ENCODE results near the gene GABBR2.

The GABBR2 gene

DNA sequence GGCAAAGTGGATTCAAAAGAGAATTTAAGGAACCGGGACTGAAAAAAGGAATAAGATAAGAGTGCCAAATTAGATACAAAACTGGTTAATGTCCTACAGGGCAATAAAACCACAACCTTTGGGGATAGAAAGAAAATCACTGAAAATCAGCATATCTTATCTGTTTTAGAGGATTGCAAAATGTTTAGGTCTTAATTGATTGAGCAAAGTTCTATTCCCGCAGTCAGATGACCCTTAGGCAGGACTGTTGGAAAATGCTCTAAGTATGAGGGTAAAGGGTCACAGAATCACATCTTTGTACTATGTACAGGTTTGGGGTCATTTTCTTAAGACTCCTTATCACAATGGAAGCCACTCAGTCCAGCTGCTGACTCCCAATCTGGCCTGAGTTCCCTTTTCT lies 129.0 kb downstream of the GABBR2 start:
- H3K4me3 ChIP-seq: no peak overlapping the region
- H3K36me3 ChIP-seq (replicated peaks): no peaks in the 10 kb centered on the region
- in situ Hi-C loops (cut with MboI; ENCODE audit: low sequenced_read_pairs): no loop called here
- H3K4me1 ChIP-seq: no peaks in the 10 kb centered on the region
- DNase-seq (ENCODE audit: low spot score in 2 of 2): no peak
- no peaks in the 10 kb centered on the region for H3K9me3 ChIP-seq
- H3K27me3 ChIP-seq (ENCODE audit: low read depth): peaks cover 6% of the 10 kb centered on the region; the same call in 1 of the 2 replicates

DNA sequence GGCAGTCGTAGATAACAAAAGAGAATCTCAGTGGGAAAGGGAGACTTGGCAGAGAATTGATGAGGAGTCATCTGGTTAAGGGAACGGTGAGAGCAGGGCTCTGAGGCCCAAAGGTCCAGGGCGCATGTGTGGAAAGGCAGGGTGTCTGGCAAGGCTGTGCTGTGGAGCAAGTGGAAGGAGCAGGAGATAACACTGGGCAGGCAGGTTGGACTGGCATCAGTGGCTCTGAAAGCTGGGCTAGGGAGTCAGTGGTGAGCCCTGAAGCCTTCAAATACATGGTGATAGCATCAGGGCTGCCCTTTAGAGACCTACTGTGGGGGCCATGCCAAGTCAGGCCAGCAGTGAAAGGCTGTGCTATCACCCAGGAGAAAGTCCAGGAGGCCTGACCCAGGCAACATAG lies 131.3 kb downstream of the GABBR2 start:
- no peaks in the 10 kb centered on the region for H3K9me3 ChIP-seq
- no peak for DNase-seq (ENCODE audit: low spot score in 2 of 2)
- no peaks in the 10 kb centered on the region for H3K4me1 ChIP-seq
- in situ Hi-C loops (cut with MboI; ENCODE audit: low sequenced_read_pairs): no loop called here
- no peaks in the 10 kb centered on the region for H3K36me3 ChIP-seq (replicated peaks)
- H3K4me3 ChIP-seq: no peak overlapping the region
- peaks cover 6% of the 10 kb centered on the region; the same call in 1 of the 2 replicates for H3K27me3 ChIP-seq (ENCODE audit: low read depth)

DNA sequence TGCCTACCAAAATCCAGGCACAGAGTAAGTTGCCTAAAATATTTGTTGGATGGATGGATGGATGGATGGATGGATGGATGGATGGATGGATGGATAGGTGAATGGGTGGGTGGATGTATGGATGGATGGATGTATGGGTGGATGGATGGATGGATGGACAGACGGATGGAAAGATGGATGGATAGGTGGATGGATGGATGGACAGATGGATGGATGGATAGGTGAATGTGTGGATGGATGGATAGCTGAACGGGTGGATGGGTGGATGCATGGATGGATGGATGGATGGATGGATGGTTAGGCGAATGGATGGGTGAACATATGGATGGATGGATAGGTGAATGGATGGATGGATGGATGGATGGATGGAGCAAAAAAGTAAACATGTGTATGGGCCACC lies 131.9 kb downstream of the GABBR2 start:
- in situ Hi-C loops (cut with MboI; ENCODE audit: low sequenced_read_pairs): no loop called here
- Histone ChIP-seq H3K27me3 (ENCODE audit: low read depth) (peaks cover 6% of the 10 kb centered on the region; the same call in 1 of the 2 replicates), H3K4me3 (no peak overlapping the region)

DNA sequence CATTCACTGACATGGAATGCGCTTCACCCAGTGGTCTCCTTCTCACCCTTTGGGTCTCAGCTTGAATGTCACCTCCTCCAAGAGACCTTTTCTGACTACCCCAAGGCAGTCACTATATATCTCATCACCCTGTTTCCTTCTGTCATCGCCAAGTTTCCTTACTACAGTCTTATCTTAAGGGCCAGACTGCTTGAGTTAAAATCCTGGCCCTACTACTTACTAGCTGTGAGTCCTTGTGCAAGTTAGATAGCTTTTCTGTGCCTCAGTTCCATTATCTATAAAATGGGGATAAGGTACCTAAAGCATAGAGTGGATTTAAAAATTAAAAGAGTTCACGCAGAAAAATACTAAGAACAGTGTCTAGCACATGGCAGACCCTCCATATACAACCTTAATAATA lies 132.4 kb downstream of the GABBR2 start:
- H3K27me3 ChIP-seq (ENCODE audit: low read depth): peaks cover 6% of the 10 kb centered on the region; the same call in 1 of the 2 replicates
- H3K4me3 ChIP-seq: no peak overlapping the region
- in situ Hi-C loops (cut with MboI; ENCODE audit: low sequenced_read_pairs): no loop called here
- DNase-seq (ENCODE audit: low spot score in 2 of 2): no peak
- H3K9me3 ChIP-seq: no peaks in the 10 kb centered on the region
- H3K4me1 ChIP-seq: no peaks in the 10 kb centered on the region
- no peaks in the 10 kb centered on the region for H3K36me3 ChIP-seq (replicated peaks)

More for the DNA sequence above, 131.9 kb downstream of the GABBR2 start:
- Histone ChIP-seq H3K9me3 (no peaks in the 10 kb centered on the region), H3K4me1 (no peaks in the 10 kb centered on the region), H3K36me3 (replicated peaks) (no peaks in the 10 kb centered on the region)
- no peak for DNase-seq (ENCODE audit: low spot score in 2 of 2)

DNA sequence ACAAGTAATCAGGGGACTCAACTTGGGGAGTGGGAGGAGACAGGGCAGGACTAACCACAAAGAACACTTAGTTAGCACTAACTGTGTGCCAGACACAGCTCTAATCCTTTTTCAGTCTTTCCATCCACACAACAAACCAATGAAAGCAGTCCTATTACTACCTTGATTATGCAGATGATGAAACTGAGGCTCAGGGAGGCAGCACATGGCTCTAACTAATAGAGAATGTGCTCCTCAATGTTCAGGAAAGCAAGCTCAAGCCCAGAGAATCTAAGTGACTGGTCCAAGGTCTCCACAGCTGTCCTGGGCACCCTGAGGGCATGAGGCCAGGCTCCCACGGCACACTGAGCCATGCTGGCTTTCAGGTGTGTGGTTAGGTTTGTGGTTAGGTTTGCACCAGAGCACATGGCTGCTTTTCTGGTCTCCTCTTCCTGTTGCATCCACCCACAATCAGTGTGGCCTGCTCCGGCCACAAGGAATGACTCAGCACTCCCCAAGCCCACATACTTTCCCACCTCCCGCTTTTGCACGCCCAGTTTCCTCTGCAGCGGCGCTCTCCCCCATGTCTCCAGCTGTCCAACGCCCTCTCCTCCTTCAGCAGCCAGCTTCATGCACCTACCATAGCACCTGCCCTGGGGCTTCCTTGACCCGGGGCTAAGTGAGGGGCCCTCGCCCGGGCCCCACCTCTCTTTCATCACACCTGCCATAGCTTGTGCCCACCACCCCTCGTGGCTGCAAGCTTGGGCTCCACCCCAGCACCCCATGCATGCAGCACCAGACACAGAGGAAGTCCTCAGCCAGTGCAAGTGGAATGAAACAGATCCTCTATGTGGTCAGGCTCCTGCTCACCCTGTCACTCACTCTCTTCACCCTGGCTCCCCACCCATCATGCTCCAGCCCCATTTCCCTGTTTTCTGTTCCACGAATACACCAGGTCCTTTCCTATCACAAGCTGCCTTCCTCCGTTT lies 133.1 kb downstream of the GABBR2 start:
- no peak for DNase-seq (ENCODE audit: low spot score in 2 of 2)
- H3K36me3 ChIP-seq (replicated peaks): no peaks in the 10 kb centered on the region
- no peaks in the 10 kb centered on the region for H3K4me1 ChIP-seq
- in situ Hi-C loops (cut with MboI; ENCODE audit: low sequenced_read_pairs): no loop called here
- peaks cover 5% of the 10 kb centered on the region; the same call in 1 of the 2 replicates for H3K27me3 ChIP-seq (ENCODE audit: low read depth)
- H3K9me3 ChIP-seq: no peaks in the 10 kb centered on the region
- H3K4me3 ChIP-seq: no peak overlapping the region

DNA sequence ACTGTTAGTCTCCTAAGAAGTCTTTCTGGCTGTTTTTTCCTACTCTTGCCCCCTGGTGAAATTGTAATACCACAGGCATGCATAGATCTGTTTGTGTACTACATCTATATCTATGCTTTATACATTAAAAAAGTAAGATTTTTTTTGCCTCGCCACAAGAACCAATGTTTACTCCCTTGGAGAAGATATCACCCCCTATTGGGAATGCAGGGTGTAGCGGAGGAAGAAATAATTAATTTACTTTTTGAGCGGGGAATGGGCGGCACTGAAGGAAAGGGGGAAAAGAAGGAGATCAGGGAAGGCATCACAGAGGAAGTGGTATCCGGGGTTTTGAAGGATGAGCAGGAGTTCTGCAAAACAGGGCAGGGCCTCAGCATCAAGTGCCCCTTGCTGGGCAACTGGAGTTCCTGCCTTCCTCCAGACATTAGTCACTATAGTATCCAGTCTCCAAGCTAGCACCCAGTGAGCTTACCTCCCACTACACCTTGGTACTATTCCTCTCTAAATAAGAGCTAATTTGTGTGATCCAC lies 134.9 kb downstream of the GABBR2 start:
- no peak for DNase-seq (ENCODE audit: low spot score in 2 of 2)
- peaks cover 3% of the 10 kb centered on the region; the same call in 1 of the 2 replicates for H3K27me3 ChIP-seq (ENCODE audit: low read depth)
- no peaks in the 10 kb centered on the region for H3K36me3 ChIP-seq (replicated peaks)
- no peaks in the 10 kb centered on the region for H3K4me1 ChIP-seq
- H3K4me3 ChIP-seq: no peak overlapping the region
- H3K9me3 ChIP-seq: no peaks in the 10 kb centered on the region
- in situ Hi-C loops (cut with MboI; ENCODE audit: low sequenced_read_pairs): no loop called here

DNA sequence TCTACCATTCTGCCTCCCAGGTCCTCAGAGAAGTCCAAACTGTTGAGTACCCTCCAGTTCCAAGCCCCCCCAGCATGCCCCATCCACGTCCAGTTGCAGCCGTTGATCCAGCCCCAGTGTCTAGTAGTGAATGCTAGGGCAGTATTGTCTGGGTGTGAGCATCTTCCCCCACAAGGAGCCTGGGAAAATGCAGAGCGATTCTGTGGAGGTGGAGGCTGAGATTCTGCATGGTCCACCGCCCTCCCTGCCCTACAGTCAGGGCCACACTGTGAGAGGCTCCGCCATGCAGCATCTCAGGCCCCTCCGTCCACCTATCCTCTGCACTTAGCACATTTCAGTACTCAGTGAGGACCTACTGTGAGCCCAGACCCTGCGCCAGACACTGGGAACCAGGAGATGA lies 135.9 kb downstream of the GABBR2 start:
- H3K36me3 ChIP-seq (replicated peaks): no peaks in the 10 kb centered on the region
- H3K4me1 ChIP-seq: no peaks in the 10 kb centered on the region
- peaks cover 3% of the 10 kb centered on the region; the same call in 1 of the 2 replicates for H3K27me3 ChIP-seq (ENCODE audit: low read depth)
- in situ Hi-C loops (cut with MboI; ENCODE audit: low sequenced_read_pairs): no loop called here
- H3K4me3 ChIP-seq: no peak overlapping the region
- H3K9me3 ChIP-seq: no peaks in the 10 kb centered on the region
- no peak for DNase-seq (ENCODE audit: low spot score in 2 of 2)

DNA sequence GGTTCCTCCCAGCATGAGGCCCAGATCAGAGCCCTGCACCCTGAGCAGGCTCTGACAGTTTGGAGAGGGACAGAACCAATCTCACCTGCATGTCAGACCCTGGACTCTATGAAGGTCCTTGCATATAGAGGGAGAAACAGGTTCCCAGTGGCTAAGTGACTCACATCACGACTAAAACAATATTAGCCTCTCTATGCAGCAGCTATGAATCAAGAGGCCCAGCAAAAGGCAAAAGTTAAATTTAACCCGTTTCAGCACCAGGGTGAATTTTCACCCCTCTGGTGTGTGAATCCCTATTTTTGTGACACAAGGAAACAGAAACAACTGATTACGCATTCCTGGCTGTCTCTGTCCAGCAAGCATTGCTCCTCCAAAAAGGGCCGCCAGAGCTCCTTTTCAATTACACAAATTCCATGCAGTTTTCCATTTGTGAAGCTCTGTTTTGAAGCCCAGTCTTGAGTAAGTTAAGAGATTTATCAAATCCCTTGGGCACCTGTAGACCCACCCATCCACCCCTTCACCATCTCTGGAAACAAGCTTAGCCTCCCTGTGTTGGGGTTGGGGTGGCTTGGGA lies 136.6 kb downstream of the GABBR2 start:
- in situ Hi-C loops (cut with MboI; ENCODE audit: low sequenced_read_pairs): no loop called here
- H3K9me3 ChIP-seq: no peaks in the 10 kb centered on the region
- H3K27me3 ChIP-seq (ENCODE audit: low read depth): peaks cover 3% of the 10 kb centered on the region; the same call in 1 of the 2 replicates
- no peak for DNase-seq (ENCODE audit: low spot score in 2 of 2)
- H3K4me1 ChIP-seq: no peaks in the 10 kb centered on the region
- H3K4me3 ChIP-seq: no peak overlapping the region
- H3K36me3 ChIP-seq (replicated peaks): no peaks in the 10 kb centered on the region

DNA sequence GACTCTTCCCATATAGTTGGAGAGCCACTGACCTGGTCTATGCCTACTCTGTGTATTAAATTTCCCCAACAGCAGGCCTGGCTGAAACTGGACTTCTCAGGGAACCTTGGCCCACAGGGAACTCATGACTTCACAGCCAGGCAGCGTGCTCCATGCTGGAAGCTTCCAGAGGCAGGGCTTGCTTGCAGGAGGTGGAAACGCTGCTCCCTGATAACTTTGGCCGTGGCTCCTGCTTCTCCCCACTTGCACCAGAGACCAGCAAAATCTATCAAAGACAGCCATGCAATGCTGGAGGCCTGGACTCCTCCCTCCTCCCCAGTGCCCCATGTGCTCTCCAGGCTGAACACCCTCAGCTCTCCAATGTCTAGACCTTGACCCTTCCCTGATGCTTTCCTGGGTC lies 137.1 kb downstream of the GABBR2 start:
- H3K4me3 ChIP-seq: no peak overlapping the region
- no peaks in the 10 kb centered on the region for H3K4me1 ChIP-seq
- no peak for DNase-seq (ENCODE audit: low spot score in 2 of 2)
- in situ Hi-C loops (cut with MboI; ENCODE audit: low sequenced_read_pairs): no loop called here
- H3K9me3 ChIP-seq: no peaks in the 10 kb centered on the region
- no peaks in the 10 kb centered on the region for H3K36me3 ChIP-seq (replicated peaks)
- peaks cover 3% of the 10 kb centered on the region; the same call in 1 of the 2 replicates for H3K27me3 ChIP-seq (ENCODE audit: low read depth)

DNA sequence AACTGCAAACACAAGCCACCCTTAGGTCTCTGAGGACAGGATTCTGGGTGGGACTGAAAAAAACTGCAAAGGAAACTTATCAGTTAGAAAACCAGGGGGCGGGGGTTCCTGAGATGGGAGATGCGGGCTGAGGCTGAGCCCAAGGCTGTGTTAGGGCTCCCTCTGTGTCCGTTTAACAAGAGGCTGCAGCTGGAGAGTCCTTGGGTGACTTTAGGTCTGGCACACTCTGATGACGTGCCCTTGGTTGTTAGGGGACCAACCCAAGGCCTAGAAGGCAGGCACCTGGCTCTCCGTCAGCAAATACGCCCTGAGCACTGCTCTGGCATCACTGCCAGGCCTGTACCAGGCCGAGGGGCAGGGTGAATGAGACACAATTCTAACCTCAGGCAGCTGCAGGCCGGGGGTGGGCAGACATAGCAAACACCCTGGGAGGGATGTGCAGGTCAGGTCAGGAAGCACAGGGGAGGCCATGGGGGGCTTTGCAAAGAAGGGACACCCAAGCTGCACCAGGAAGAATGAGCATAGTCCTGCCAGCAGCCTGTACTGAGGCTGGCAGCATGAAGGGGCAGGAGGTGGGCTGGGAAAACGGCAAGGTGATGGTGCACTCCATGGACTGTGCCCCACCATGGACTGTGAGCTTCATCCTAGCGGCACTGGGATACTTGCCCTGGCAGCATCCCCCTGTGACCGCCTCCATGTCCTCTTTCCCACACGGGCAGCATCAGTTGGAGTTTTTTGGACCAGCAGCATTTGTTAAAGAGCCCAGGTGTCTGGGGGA lies 137.9 kb downstream of the GABBR2 start:
- no peaks in the 10 kb centered on the region for H3K9me3 ChIP-seq
- in situ Hi-C loops (cut with MboI; ENCODE audit: low sequenced_read_pairs): no loop called here
- H3K4me3 ChIP-seq: no peak overlapping the region
- DNase-seq (ENCODE audit: low spot score in 2 of 2): no peak
- H3K36me3 ChIP-seq (replicated peaks): no peaks in the 10 kb centered on the region
- H3K4me1 ChIP-seq: no peaks in the 10 kb centered on the region
- H3K27me3 ChIP-seq (ENCODE audit: low read depth): peaks cover 3% of the 10 kb centered on the region; the same call in 1 of the 2 replicates

DNA sequence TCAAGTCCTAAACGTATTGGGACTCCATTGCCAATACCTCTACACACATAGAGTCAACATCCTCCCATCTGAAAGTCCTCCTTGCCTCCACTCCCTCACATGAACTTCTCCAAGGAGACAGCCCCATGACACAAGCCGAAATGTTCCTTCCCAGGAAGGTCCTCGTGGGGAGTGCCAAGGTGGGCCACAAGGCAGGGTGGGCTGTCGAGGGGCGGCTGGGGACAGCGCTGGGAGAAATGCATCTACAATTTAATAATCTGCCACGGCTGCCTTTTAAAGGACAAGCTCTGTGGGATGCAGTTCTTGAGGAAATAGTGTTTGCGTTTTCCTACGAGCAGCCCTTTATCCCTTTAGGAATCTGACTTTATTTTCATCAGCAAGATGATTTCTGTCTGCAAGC lies 138.7 kb downstream of the GABBR2 start:
- Histone ChIP-seq H3K9me3 (no peaks in the 10 kb centered on the region), H3K36me3 (replicated peaks) (no peaks in the 10 kb centered on the region), H3K4me3 (no peak overlapping the region), H3K4me1 (no peaks in the 10 kb centered on the region), H3K27me3 (ENCODE audit: low read depth) (peaks cover 3% of the 10 kb centered on the region; the same call in 1 of the 2 replicates)
- in situ Hi-C loops (cut with MboI; ENCODE audit: low sequenced_read_pairs): no loop called here
- DNase-seq (ENCODE audit: low spot score in 2 of 2): no peak

DNA sequence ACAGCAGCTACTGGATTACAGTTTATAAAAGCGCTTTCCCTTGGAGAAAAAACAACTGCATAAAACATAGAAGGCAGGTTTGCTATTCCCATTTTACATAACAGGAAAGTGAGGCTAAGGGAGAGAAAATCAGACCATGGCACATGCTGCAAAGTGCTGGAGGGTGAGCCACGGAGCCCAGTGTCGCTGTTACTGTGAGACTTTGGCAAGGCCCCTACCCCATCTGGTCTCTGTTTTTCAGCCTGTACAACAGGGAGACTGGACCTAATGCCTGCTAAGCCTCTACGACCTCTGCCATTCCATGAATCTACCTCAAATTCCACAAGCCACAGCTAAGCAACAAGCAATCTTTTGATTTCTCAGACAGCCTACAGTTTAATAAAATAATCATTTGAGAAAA lies 139.2 kb downstream of the GABBR2 start:
- in situ Hi-C loops (cut with MboI; ENCODE audit: low sequenced_read_pairs): no loop called here
- DNase-seq (ENCODE audit: low spot score in 2 of 2): no peak
- Histone ChIP-seq H3K36me3 (replicated peaks) (no peaks in the 10 kb centered on the region), H3K4me1 (no peaks in the 10 kb centered on the region), H3K27me3 (ENCODE audit: low read depth) (peaks cover 3% of the 10 kb centered on the region; the same call in 1 of the 2 replicates), H3K9me3 (no peaks in the 10 kb centered on the region), H3K4me3 (no peak overlapping the region)

DNA sequence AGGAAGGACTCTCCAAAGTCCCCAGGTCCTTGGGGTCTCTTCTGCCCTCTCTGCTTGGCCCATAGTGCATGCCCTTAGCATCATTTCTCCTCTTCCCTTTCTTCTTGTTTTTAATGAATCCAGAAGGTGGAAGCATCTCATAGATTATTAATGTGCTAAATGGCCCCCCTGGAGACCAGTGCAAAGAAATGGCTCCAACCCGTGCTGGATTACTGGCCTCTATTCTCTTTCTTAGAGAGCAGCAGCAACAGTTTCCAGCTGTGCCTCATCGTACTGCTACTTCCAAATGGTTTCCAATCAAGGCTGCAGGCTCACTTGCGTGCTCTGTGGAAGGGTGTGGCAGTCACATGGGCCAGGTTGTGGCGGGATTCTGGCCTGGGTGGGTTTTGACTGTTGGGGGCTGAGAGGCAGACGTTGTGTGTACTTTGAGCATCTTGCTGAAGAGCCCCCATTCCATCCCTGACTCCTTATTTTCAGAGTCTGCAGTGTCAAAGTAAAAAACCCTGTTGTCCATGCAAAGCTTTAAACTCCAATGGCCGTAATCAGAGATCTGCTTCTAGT lies 139.7 kb downstream of the GABBR2 start:
- in situ Hi-C loops (cut with MboI; ENCODE audit: low sequenced_read_pairs): no loop called here
- DNase-seq (ENCODE audit: low spot score in 2 of 2): no peak
- Histone ChIP-seq H3K9me3 (no peaks in the 10 kb centered on the region), H3K4me1 (no peaks in the 10 kb centered on the region), H3K4me3 (no peak overlapping the region), H3K36me3 (replicated peaks) (no peaks in the 10 kb centered on the region), H3K27me3 (ENCODE audit: low read depth) (peaks cover 3% of the 10 kb centered on the region; the same call in 1 of the 2 replicates)

Data from HAP-1 (cell line).